ENCODE data around the gene AHR.

Gene AHR

GRCh38 chr7:17362439-17363105 is 64.1 kb downstream of the AHR start:
- H3K9me3 ChIP-seq (replicated peaks in 1 of 11), result peaks cover 0 to 17% (median 9%) of the 10 kb centered on the region in 11 experiments; a peak in 9 of 22 replicates

GRCh38 chr7:17364671-17365070 is 66.2 kb downstream of the AHR start:
- H3K27ac ChIP-seq, result no peak overlapping the region
- no peak overlapping the region for H3K4me2 ChIP-seq
- H3K9me3 ChIP-seq (replicated peaks in 1 of 11), result peaks cover 0 to 17% (median 8%) of the 10 kb centered on the region in 11 experiments; a peak in 9 of 22 replicates
- no peaks in the 10 kb centered on the region for H4K20me1 ChIP-seq
- H3K27me3 ChIP-seq, result no peaks in the 10 kb centered on the region
- peaks cover 0 to 14% (median 8%) of the 10 kb centered on the region in 10 experiments; a peak in 14 of 20 replicates for H3K4me1 ChIP-seq
- no peak overlapping the region for H3K4me3 ChIP-seq
- H3K36me3 ChIP-seq, result no peaks in the 10 kb centered on the region
- H3K9ac ChIP-seq, result no peak overlapping the region
- TF ChIP-seq Cebpa-rat (IDR thresholded peaks at IDR 0.05), result no peak

More at GRCh38 chr7:17362439-17363105, 64.1 kb downstream of the AHR start:
- no peaks in the 10 kb centered on the region for H3K36me3 ChIP-seq
- H3K4me2 ChIP-seq, result no peak overlapping the region
- H3K4me3 ChIP-seq, result no peak overlapping the region
- H4K20me1 ChIP-seq, result no peaks in the 10 kb centered on the region
- no peak for TF ChIP-seq Cebpa-rat (IDR thresholded peaks at IDR 0.05)
- H3K27me3 ChIP-seq, result no peaks in the 10 kb centered on the region
- no peak overlapping the region for H3K9ac ChIP-seq
- no peaks in the 10 kb centered on the region for H3K4me1 ChIP-seq
- H3K27ac ChIP-seq, result no peak overlapping the region

GRCh38 chr7:17365775-17366174 is 67.3 kb downstream of the AHR start:
- Histone ChIP-seq H3K27ac (no peak overlapping the region), H3K4me1 (peaks cover 0 to 25% (median 19%) of the 10 kb centered on the region in 10 experiments; a peak in 15 of 20 replicates), H3K9me3 (replicated peaks in 1 of 11) (peaks cover 0 to 17% (median 8%) of the 10 kb centered on the region in 11 experiments; a peak in 9 of 22 replicates), H4K20me1 (no peaks in the 10 kb centered on the region), H3K4me3 (no peak overlapping the region), H3K9ac (no peak overlapping the region), H3K36me3 (no peaks in the 10 kb centered on the region), H3K4me2 (no peak overlapping the region), H3K27me3 (no peaks in the 10 kb centered on the region)
- TF ChIP-seq Cebpa-rat (IDR thresholded peaks at IDR 0.05), result no peak

DNA sequence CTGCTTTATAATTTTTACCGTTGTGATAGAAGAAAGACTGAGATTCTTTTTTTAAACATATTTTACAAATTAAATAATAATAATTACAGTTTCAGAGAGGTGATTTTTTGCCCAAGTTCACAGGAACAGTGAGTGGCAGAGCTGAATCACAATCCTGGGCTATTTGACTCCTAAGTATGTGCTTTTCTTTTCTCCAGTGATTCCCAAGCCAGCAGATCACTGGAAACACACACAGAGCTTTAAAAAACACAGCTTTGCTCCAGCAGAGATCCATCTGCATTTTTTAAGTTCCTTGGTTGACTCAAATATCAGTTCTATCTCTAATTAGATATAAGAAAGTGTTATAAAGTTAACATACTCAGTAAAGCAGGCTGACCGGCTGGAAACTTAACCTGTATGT is 69.0 kb downstream of the AHR start:
- no peak for TF ChIP-seq Cebpa-rat (IDR thresholded peaks at IDR 0.05)
- Histone ChIP-seq H3K9ac (no peak overlapping the region), H3K9me3 (replicated peaks in 1 of 11) (peaks cover 0 to 8% (median 3%) of the 10 kb centered on the region in 11 experiments; a peak in 5 of 22 replicates), H3K36me3 (no peaks in the 10 kb centered on the region), H3K4me2 (no peak overlapping the region), H3K27me3 (no peaks in the 10 kb centered on the region), H3K4me1 (peaks cover 0 to 41% (median 23%) of the 10 kb centered on the region in 10 experiments; a peak in 15 of 20 replicates), H4K20me1 (no peaks in the 10 kb centered on the region), H3K4me3 (no peak overlapping the region), H3K27ac (peak overlapping the region in 1 of 11 experiments; percentile 15; a peak in 1 of 22 replicates)

DNA sequence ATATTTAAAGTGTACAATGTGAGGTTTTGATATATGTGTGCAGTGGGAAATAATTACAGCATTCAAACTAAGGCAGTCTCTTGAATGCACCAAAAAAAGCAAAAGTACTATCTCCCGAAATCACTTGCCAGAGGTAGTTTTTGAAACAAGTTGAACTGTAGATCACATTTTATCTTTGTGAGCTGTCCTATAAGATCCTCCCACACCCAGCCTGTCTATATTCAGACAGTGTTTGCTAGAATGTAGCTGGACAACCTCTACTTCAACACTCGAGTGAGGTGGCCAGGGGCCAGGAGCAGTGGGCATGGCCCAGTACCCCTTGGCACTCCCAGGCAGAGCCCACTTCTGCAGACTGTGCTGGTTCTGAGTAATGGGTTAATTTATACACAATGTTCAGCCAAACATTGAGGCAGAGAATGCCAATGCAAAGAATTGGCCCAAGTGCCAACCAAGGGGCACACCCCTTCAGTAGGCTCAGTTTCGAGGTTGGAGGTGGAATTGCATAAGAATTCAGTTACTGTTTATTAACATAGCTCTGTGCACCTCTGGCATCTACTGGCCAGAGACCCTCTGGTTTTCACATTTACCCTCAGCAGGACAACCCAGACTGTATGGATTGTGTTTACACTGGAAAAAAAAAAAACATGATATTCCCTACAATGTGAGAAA is 70.5 kb downstream of the AHR start:
- H3K4me2 ChIP-seq, result peak overlapping the region in 7 of 11 experiments; percentile 64 to 74 (median 67); a peak in 14 of 22 replicates
- no peak for TF ChIP-seq Cebpa-rat (IDR thresholded peaks at IDR 0.05)
- H3K27ac ChIP-seq, result peak overlapping the region in 10 of 11 experiments; percentile 8 to 84 (median 64); a peak in 16 of 22 replicates
- no peaks in the 10 kb centered on the region for H3K36me3 ChIP-seq
- H4K20me1 ChIP-seq, result no peaks in the 10 kb centered on the region
- peaks cover 0 to 41% (median 23%) of the 10 kb centered on the region in 10 experiments; a peak in 15 of 20 replicates for H3K4me1 ChIP-seq
- H3K9me3 ChIP-seq (replicated peaks in 1 of 11), result peaks cover 0 to 8% (median 0%) of the 10 kb centered on the region in 11 experiments; a peak in 2 of 22 replicates
- no peaks in the 10 kb centered on the region for H3K27me3 ChIP-seq
- 0 out of 22 replicates have a peak overlapping the region, but pooled peaks of 1 of the 11 experiments have one; percentile 43 for H3K9ac ChIP-seq
- H3K4me3 ChIP-seq, result no peak overlapping the region

DNA sequence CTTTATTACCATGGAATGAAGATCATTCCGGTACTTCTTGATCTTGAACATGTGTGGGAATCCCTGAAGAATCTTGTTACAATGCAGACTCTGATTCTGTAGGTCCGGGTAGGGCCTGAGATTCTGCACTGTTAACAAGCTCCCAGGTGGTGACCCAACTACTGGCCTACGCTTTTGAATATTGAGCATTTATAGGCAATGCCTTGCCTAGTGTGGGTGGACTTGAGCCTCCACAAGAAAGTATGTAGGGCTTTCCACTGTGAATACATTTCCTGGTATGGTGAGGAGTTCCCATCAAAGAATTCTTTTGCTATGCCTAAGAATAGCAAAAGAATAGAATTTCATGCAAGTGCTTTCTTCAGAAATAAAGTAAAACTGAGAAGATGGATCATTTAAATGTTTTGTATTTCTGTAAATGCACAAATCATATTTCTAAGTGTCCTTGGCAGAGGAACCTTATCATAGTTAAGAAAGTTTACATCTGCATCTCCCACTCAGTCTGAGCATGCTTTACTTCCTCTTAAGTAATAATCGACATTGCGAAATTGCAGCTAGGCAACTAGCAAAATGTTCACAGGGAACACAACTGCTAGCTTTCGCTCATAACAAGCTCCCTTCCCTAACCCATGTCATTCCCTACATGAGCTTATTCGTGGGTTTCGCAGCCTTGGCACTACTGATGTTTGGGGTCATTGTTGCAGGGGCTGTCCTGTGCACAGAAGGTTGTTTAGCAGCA is 71.4 kb downstream of the AHR start:
- H3K4me1 ChIP-seq, result peaks cover 0 to 41% (median 23%) of the 10 kb centered on the region in 10 experiments; a peak in 15 of 20 replicates
- H3K4me3 ChIP-seq, result no peak overlapping the region
- TF ChIP-seq Cebpa-rat (IDR thresholded peaks at IDR 0.05), result peak; percentile 65 to 98 (median 92)
- H3K27ac ChIP-seq, result peak overlapping the region in 10 of 11 experiments; percentile 11 to 84 (median 64); a peak in 18 of 22 replicates
- H3K4me2 ChIP-seq, result peak overlapping the region in 9 of 11 experiments; percentile 4 to 74 (median 66); a peak in 17 of 22 replicates
- peaks cover 0 to 8% (median 0%) of the 10 kb centered on the region in 11 experiments; a peak in 2 of 22 replicates for H3K9me3 ChIP-seq (replicated peaks in 1 of 11)
- peak overlapping the region in 2 of 11 experiments; percentile 11 to 43; a peak in 3 of 22 replicates for H3K9ac ChIP-seq
- H4K20me1 ChIP-seq, result no peaks in the 10 kb centered on the region
- H3K27me3 ChIP-seq, result no peaks in the 10 kb centered on the region
- H3K36me3 ChIP-seq, result no peaks in the 10 kb centered on the region

DNA sequence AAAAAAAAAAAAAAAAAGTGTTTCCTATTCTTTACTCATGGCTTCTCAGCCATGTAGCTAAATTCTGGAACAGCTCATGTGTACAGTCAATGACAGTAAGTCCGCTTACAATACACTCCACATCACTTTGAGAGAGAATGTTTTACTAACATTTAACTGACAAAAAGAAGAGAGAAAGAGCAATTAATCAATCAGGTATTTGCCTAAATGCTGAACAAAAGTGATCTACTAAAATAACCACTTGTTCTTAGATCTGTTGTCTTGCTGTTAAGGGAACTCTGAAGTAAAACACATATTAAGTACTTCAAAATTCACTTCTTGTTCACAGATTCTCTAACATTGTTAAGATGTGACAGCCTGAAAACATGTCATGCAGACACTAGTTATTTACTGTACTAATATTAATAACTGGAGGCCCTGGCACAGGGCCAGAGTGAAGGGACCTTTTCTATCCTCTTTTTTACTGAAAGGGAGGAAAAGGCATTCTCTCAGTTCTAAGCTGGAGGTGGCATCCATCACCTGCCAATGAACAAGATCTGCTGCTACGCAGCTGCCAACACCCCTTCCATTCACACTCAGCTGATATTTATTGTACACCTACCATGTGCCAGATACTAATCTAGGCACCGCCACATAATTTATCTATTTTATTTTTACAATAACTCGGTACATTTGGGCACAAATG is 72.6 kb downstream of the AHR start:
- H3K9ac ChIP-seq, result no peak overlapping the region

More for the DNA sequence above, 72.6 kb downstream of the AHR start:
- Histone ChIP-seq H3K4me2 (peak overlapping the region in 7 of 11 experiments; percentile 64 to 74 (median 67); a peak in 13 of 22 replicates), H3K27me3 (no peaks in the 10 kb centered on the region), H3K4me3 (no peak overlapping the region), H3K27ac (peak overlapping the region in 9 of 11 experiments; percentile 1 to 84 (median 61); a peak in 15 of 22 replicates), H3K9me3 (replicated peaks in 1 of 11) (peaks cover 0 to 8% (median 0%) of the 10 kb centered on the region in 11 experiments; a peak in 2 of 22 replicates), H4K20me1 (no peaks in the 10 kb centered on the region), H3K36me3 (no peaks in the 10 kb centered on the region), H3K4me1 (peaks cover 0 to 41% (median 23%) of the 10 kb centered on the region in 10 experiments; a peak in 15 of 20 replicates)
- TF ChIP-seq Cebpa-rat (IDR thresholded peaks at IDR 0.05), result no peak
